ENCODE measurements around the gene TRIM54. TPM values are rescaled to one million over a fixed set of nuclear protein-coding genes. Genes with fewer than 3 reads are reported as not detected.
"Not testable (repeated sequence)": the region's sequence is repeated elsewhere in the genome, so short reads cannot be mapped to it uniquely, and the experiment has no call there.

Gene TRIM54
- total and polyA plus RNA-seq, 2 donors (not counting 3 experiments of a cell fraction or from before 2014, with no cell fraction given), result 0.51 to 1.7 TPM

- H3K9ac ChIP-seq (replicated peaks; ENCODE audit: extremely low read depth, insufficient read depth, low read length); H4K20me1 ChIP-seq (replicated peaks; ENCODE audit: control insufficient read depth, extremely low read depth, insufficient read depth, low read length); H3K9me1 ChIP-seq (replicated peaks; ENCODE audit: control insufficient read depth, extremely low read depth, insufficient read depth, low read length); FAIRE-seq; H2AFZ ChIP-seq (ENCODE audit: low read depth, low read length); H3K27me3 ChIP-seq (ENCODE audit: control insufficient read depth in 2 of 2, insufficient read depth in 2 of 2, low read length in 2 of 2); DNase-seq (ENCODE audit: low read depth, low spot score); intact Hi-C loops (cut with micrococcal nuclease); H3K36me3 ChIP-seq (ENCODE audit: control insufficient read depth in 2 of 2, extremely low read depth in 1 of 2, insufficient read depth in 2 of 2, low read length in 2 of 2); POLR2A ChIA-PET; BruUV-seq (replicated peaks); H3K27ac ChIP-seq (ENCODE audit: insufficient read depth, low read depth, low read length); H3K4me2 ChIP-seq (ENCODE audit: insufficient read depth, low read length); H3K9me3 ChIP-seq (replicated peaks; ENCODE audit: control insufficient read depth, insufficient read depth, low read length); dilution Hi-C loops (cut with MboI; ENCODE audit: extremely low pct_ligation_motif_present, low sequenced_read_pairs); H3K4me3 ChIP-seq (replicated peaks in 1 of 3; ENCODE audit: insufficient read depth in 1 of 3, low read depth in 1 of 3, low read length in 3 of 3): not testable (repeated sequence)
- peaks cover 77% of the 10 kb centered on the region for H3K79me2 ChIP-seq (ENCODE audit: control insufficient read depth, insufficient read depth, low read length)
- peaks cover 16% of the 10 kb centered on the region for H3K4me1 ChIP-seq (ENCODE audit: control insufficient read depth, extremely low read depth, insufficient read depth, low read length)
- CTCF ChIA-PET, result interaction anchor here (0.7 to 2.1 kb wide), 3 partner anchors 16 to 244 kb away, joined by 3 to 5 read pairs (median 4); partner anchors contain the start of gene EIF2B4
These were observed 71.1 kb downstream of the TRIM54 start for GRCh38 chr2:27353386-27353761.

GRCh38 chr2:27353762-27354596, 71.8 kb downstream of the TRIM54 start:
- no peak for DNase-seq (ENCODE audit: low read depth, low spot score)
- no peak for TF ChIP-seq GATA2 (IDR thresholded peaks at IDR 0.05; ENCODE audit: insufficient read depth, insufficient read length, low read depth, low read length)
- TF ChIP-seq JUN (IDR thresholded peaks at IDR 0.05; ENCODE audit: borderline replicate concordance, insufficient read depth, insufficient read length, low read depth), result no peak
- TF ChIP-seq MYC (IDR thresholded peaks at IDR 0.05; ENCODE audit: low read depth, low read length), result no peak
- TF ChIP-seq EZH2 (IDR thresholded peaks at IDR 0.05; ENCODE audit: borderline replicate concordance, low read depth, low read length, severe bottlenecking), result no peak
- no peak for TF ChIP-seq CTCF (IDR thresholded peaks at IDR 0.05; ENCODE audit: extremely low read depth in 1 of 2, insufficient read depth in 1 of 2, low read depth in 1 of 2, low read length in 2 of 2)
- no peak for TF ChIP-seq MAX (IDR thresholded peaks at IDR 0.05; ENCODE audit: insufficient read depth, insufficient read length)
- TF ChIP-seq POLR2AphosphoS5 (IDR thresholded peaks at IDR 0.05; ENCODE audit: insufficient read depth, low read depth, low read length), result no peak
- no peak for TF ChIP-seq FOS (IDR thresholded peaks at IDR 0.05; ENCODE audit: borderline replicate concordance, insufficient read depth, low read length)
- no peak for TF ChIP-seq POLR2A (IDR thresholded peaks at IDR 0.05; ENCODE audit: low read depth, low read length)
- Histone ChIP-seq H3K4me1 (ENCODE audit: control insufficient read depth, extremely low read depth, insufficient read depth, low read length) (peaks cover 16% of the 10 kb centered on the region), H3K36me3 (ENCODE audit: control insufficient read depth in 2 of 2, extremely low read depth in 1 of 2, insufficient read depth in 2 of 2, low read length in 2 of 2) (no peaks in the 10 kb centered on the region), H3K4me3 (replicated peaks in 1 of 3; ENCODE audit: insufficient read depth in 1 of 3, low read depth in 1 of 3, low read length in 3 of 3) (no peak overlapping the region), H2AFZ (ENCODE audit: low read depth, low read length) (no peak overlapping the region), H3K4me2 (ENCODE audit: insufficient read depth, low read length) (no peak overlapping the region), H3K27me3 (ENCODE audit: control insufficient read depth in 2 of 2, insufficient read depth in 2 of 2, low read length in 2 of 2) (no peaks in the 10 kb centered on the region), H4K20me1 (replicated peaks; ENCODE audit: control insufficient read depth, extremely low read depth, insufficient read depth, low read length) (peaks cover 3% of the 10 kb centered on the region), H3K9me3 (replicated peaks; ENCODE audit: control insufficient read depth, insufficient read depth, low read length) (no peaks in the 10 kb centered on the region), H3K27ac (ENCODE audit: insufficient read depth, low read depth, low read length) (no peak overlapping the region), H3K9ac (replicated peaks; ENCODE audit: extremely low read depth, insufficient read depth, low read length) (no peak overlapping the region), H3K9me1 (replicated peaks; ENCODE audit: control insufficient read depth, extremely low read depth, insufficient read depth, low read length) (no peaks in the 10 kb centered on the region), H3K79me2 (ENCODE audit: control insufficient read depth, insufficient read depth, low read length) (peaks cover 78% of the 10 kb centered on the region)
- CTCF ChIA-PET, result interaction anchor here (0.6 to 2.1 kb wide), 4 partner anchors 16 to 287 kb away, joined by 3 to 5 read pairs (median 4); partner anchors contain the start of gene EIF2B4
- no peak for FAIRE-seq
- dilution Hi-C loops (cut with MboI; ENCODE audit: extremely low pct_ligation_motif_present, low sequenced_read_pairs), result no loop called here
- POLR2A ChIA-PET, result no interaction called here
- BruUV-seq (replicated peaks), result no TSS peak
- intact Hi-C loops (cut with micrococcal nuclease), result no loop called here
